Activated naive CD4-positive, alpha-beta T cell (primary cell): ENCODE results near the gene PRM3.

ENCODE experiments used
- DNase-seq, 4 experiments: peaks; one replicate each; lab custom pipeline; 2025; lab: John Stamatoyannopoulos, UW

Gene PRM3

DNA sequence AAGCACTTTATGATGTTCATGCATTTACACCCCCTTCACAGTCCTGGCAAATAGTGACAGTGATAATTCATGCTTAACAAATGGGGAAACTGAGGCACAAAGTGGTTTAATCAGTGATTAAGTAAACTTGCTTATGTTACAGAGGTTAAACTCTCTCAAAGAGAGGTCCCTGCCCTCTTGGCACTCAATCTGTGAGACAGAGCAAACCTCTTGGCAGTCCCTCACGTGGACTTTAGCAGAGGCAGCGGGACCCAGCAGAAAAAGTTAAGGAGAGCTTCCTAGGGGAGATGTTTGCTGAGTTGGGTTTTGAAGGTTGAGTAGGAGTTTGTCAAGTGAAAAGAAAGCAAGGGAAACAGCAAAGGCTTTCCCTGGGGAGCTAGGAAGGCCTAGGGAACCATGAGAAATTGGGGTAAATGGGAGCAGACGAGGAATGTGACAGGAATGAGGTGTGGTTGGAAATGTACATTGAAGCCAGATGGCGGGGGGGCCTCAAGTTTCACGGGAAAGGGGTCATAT is 28.1 kb downstream of the PRM3 start:
- no peak for DNase-seq

GRCh38 chr16:11242658-11243057 is 30.8 kb downstream of the PRM3 start:
- DNase-seq: no peak

GRCh38 chr16:11241480-11242204 is 31.8 kb downstream of the PRM3 start:
- no peak for DNase-seq

GRCh38 chr16:11240636-11241473 is 32.6 kb downstream of the PRM3 start:
- no peak for DNase-seq

GRCh38 chr16:11239644-11240632 is 33.5 kb downstream of the PRM3 start:
- DNase-seq: no peak

- DNase-seq: no peak
These were observed 34.9 kb downstream of the PRM3 start for GRCh38 chr16:11238272-11239202.

DNA sequence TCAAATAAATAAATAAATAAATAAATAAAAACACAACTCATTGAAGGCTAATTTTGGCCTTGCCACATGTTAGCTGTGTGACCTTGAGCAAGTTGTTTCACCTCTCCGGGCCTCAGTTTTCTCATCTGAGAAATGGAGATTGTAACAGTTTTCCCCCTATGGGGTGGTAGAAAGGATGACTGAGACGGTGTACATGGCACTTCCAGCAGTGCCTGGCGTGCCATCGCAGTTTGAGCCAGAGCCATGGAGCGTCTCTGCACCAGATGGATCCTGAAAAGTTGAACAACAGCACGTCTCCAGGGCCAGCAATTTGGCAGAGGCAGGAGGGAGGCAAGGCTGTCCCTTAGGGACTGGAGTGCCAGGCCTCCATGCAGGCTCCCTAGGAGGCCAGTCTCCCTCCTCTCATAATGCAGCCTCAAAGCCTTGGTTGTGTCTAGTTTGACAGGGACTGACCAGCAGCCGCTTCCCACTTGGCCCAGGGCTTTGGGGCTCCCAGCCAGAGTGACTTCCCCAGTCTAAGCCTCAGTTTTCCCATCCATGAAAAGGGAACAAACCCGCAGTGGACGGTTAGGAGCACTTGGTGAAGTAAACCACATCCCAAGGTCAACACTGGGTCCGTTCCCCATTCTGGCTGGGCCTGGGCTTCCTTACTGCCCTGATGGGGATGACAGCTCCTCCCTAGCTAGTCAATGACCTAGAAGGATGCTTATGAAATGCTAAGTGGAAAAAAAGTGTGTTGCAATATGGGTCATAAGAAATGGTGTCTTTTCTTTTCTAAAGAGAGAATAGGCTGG is 36.8 kb downstream of the PRM3 start:
- DNase-seq: no peak

GRCh38 chr16:11235703-11235991 is 37.8 kb downstream of the PRM3 start:
- DNase-seq: no peak

DNA sequence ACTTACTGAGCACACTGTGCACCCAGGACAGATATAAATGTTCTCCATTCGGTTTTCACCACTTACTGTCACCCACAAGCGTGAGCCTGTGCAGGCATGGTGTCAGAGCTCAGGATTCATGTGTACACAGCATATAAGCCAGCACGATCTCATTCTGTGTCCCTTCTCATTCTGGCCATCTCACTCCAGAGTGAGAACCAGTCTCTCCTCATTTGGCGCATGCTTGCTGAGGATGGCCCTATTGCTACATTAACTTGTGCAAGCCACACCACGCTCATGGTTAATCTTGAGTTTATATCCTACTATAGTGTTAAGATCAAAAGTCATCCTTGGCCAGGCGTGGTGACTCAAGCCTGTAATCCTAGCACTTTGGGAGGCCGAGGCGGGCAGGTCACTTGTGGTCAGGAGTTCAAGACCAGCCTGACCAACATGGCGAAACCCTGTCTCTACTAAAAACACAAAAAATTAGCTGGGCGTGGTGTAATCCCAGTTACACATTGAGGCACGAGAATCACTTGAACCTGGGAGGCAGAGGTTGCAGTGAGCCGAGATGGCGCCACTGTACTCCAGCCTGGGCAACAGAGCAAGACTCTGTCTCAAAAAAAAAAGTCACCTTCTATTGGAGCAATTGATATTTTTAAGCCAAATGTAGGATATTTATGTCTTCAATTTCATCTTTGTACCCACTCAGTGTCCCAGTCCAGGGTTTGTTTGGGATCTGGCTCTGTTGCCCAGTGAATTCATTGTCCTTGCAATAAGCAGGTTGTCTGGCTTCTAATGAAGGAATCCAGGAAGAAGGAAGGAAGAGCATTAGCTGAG is 38.3 kb downstream of the PRM3 start:
- no peak for DNase-seq

DNA sequence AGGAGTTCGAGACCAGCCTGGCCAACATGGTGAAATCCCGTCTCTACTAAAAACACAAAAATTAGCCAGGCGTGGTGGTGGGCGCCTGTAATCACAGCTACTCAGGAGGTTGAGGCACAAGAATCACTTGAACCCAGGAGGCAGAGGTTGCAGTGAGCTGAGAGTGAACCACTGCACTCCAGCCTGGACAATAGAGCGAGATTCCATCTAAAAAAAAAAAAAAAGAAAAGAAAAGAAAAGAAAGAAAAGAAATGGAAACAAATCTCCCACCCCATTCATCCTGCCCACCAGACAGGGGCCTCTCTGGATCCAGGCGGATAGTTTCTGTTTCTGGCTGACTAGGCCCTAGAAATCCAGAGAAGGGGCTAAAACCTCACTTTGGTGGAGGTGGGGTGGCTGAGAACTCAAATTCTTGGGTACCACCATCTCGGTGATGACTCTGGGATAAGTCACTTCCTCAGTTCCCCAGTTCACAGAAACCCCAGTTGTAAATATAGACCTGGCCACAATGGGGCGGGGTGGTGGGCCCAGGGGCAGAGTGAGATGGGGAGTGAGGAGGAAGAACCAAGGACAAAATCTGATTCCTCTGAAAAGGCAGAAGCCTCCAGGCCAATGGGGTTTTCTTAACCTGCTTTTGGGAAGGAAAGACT is 39.6 kb downstream of the PRM3 start:
- peak in 2 of 4 experiments; percentile 13 to 21 for DNase-seq

DNA sequence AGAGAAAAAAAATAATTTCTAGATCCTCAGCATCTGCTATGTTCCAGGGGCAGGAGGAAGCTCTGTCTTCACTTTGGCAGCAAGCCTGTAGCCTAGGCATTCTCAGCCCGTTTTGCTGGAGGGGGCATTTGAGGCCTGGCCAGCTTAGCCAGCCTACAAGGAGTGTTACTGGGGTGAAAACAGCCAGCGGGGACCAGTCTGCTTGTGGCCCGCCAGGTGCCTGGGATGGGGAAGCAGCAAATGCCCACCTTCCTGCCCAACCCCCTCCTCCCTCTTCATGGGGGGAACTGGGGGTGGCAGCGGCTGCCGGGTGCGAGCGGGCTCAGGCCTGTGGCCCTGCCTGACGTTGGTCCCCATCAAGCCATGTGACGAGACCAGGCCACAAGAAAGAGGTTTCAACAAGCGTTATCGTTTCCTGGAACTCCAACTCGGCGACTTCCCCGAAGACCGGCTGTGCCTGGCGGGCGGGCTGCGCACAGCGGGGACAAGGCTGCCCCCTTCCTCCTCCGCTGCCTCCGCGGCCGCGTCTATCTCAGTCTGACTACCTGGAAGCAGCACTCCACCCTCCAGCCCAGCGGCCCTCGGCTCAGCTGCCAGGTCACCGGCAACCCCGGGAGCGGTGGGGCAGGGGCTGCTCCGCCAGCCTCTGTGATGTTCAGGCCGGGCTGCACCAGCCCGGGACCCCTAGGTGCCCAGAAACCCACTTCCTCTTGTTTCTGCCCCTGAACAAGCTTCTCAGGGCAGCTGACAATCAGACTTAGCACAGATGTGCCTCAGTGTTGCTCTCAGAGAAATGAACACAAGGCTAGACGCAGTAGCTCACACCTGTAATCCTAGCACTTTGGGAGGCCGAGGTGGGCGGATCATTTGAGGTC is 40.3 kb downstream of the PRM3 start:
- peak; percentile 41 to 80 (median 59) for DNase-seq

DNA sequence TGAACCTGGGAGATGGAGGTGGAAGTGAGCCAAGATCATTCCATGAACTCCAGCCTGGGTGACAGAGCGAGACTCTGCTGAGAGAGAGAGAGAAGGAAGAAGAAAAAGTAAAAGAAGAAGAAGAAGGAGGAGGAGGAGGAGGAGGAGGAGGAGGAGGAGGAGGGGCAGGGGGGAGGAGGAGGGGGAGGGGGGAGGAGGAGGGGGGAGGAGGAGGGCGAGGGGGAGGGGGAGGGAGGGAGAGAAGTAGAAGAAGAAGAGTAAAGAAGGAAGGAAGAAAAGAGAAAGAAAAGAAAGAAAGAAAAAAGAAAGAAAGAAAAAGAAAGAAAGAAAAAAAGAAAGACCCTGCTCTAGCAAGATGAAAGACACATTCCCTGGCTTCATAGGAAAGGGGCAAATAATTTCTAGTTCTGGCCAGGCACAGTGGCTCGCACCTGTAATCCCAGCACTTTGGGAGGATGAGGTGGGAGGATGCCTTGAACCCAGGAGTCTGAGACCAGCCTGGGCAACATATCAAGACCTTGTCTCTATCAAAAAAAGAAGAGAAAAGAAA is 41.1 kb downstream of the PRM3 start:
- no peak for DNase-seq

- DNase-seq: no peak
These were observed 42.0 kb downstream of the PRM3 start for GRCh38 chr16:11231367-11231970.

DNA sequence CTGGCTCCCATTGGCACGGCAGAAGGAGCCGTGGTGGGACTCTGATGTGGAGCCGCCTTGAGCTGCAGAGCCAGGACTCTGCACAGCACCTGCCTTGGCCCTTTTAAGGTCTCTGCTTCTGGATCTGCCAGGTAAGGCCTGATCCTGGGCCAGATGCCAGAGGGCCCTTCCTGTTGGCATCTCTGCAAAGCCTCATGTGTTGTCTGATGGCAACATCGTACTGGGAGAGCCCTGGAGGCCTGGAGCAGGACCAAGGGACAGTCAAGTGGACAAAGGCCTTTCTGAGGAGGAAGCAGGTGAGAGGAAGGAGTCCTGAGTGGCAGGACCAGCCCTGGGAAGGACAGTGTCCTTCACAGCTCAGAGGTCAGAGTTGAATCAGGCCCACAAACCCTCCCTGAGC is 43.5 kb downstream of the PRM3 start:
- no peak for DNase-seq

DNA sequence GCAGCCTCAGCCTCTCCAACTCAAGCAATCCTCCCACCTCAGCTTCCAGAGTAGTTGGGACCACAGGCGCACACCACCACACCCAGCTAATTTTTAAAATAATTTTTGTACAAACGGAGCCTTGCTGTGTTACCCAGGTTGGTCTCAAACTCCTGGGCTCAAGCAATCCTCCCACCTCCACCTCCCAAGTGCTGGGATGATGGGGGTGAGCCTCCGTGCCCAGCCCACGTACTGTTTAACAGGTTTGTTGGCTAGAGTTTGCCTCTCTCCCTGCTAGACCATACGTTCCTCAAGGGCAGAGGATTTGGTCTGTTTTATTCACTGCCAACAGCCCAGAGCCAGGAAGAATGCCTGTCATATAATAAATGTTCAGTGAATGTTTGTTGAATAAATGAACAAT is 44.0 kb downstream of the PRM3 start:
- no peak for DNase-seq

GRCh38 chr16:11225677-11226549 is 47.5 kb downstream of the PRM3 start:
- no peak for DNase-seq
